HG02885 (cell line): ENCODE measurements around the gene SERPINE2.

Experiments
- ATAC-seq: cut with Tn5 transposase; IDR thresholded peaks from one replicate; pipeline ENCODE4 v1.9.1; 2021; ENCODE audit warnings: mild to moderate bottlenecking; ENCODE audit not compliant: unreplicated experiment, poor library complexity

SERPINE2 gene, protein sequence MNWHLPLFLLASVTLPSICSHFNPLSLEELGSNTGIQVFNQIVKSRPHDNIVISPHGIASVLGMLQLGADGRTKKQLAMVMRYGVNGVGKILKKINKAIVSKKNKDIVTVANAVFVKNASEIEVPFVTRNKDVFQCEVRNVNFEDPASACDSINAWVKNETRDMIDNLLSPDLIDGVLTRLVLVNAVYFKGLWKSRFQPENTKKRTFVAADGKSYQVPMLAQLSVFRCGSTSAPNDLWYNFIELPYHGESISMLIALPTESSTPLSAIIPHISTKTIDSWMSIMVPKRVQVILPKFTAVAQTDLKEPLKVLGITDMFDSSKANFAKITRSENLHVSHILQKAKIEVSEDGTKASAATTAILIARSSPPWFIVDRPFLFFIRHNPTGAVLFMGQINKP

DNA sequence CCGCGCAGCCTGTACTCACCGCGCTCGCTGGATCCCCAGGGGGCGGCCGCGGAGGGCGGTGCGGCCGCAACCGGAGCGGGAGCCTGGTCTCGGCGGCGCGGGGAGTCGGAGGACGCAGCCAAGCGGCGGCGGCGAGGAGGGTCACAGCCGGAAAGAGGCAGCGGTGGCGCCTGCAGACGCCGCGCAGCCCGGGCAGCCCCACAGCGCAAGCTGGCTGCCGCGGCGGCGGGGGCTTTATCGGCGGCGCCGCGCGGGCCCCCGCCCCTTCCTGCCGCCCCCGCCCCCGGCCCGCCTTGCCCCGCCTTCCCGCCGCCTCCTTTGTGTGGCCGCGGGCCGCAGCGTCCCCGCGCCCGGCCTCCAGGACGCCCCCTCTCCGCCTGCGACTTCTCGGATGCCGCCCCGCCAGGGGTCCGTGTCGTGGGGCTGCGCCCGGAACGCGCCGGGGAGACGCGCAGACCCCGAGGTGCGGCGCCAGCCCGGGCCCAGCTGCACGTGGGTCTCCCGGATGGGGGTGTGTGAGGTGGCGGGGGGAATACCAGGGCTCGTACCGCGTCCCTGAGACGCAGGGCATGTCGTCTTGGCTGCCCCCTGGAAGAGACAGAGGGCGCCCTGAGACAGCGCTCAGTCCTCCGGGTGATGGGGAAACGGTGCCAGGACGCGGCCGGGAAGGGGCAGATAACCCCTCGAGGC is at the start of gene SERPINE2:
Gene SERPINE2, minus strand, starts transcription at position 207 of the 690 bp plus-strand sequence. CDS start 37,386 bp downstream, outside the sequence.
- peak; percentile 61 for ATAC-seq

GRCh38 chr2:224086226-224086914 is 47.3 kb upstream of the SERPINE2 start:
- no peak for ATAC-seq

GRCh38 chr2:224085811-224086210 is 46.7 kb upstream of the SERPINE2 start:
- no peak for ATAC-seq

GRCh38 chr2:224085246-224085645 is 46.2 kb upstream of the SERPINE2 start:
- no peak for ATAC-seq

DNA sequence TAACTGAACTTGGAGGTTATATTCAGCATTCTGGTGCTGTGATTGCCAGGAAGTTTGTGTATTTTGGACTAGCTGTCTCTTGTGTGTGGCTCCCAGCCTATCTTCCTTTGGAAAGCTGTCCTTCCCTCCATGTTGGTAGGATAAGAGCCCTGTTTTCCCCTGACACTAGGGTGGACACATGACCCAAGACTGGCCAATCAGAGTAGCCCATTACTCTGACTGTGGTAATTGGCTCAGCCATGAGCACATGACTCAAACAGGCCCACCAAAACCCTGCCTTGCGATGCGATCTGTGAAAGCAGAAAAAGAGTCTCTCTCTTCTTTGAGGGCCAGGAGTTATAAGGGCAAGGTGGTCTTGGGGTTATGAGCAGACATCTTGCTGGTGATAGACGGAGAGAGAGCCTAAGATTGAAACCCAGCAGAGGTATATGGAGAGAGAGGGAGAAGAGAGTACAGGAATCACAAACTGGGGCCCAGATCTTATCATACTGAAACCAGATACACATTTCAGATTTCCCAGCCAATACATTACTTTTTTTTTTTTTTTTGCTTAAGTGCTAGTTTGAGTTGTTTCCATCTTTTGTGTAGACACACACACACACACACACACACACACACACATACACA is 45.3 kb upstream of the SERPINE2 start:
- ATAC-seq, result no peak

DNA sequence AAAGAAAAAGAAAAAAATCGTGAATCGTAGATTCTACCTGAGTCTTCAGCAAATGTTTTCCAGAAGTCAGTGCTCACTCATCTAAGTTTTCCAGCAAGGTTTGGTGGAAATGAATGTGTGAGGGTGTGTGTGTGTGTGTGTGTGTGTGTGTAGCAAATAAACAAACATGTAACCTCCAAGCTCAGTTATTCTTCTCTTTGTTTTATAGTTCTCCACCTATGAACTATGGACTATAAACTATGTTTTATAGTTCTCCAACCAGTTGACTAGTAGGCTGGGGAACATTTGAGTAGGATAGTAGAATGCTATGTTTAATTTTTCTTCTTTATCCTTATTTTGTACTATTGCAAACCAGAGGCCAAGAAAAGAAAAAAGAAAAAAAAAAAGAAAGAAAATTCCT is 44.6 kb upstream of the SERPINE2 start:
- ATAC-seq, result no peak

DNA sequence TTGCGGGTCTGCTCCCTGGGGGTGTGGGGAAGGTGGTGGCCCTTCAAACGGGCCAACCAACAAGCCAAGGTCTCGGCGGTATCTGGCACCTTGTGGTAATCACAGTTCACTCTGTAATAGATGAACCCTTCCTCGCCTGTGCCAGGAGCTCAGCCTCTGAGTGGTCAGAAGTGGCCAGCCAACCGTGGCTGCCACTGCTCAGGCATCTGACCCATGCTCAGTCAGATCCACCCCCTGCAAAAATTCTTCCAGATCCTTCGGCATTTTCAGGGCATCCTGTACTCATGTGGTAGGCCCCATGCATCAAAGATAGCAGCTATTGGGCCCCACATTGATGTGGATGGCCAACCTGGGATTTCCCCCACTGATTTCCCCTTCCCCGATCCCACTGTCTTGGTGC is 39.6 kb upstream of the SERPINE2 start:
- ATAC-seq, result no peak

- ATAC-seq, result no peak
These were observed 38.9 kb upstream of the SERPINE2 start for GRCh38 chr2:224077773-224078507.

DNA sequence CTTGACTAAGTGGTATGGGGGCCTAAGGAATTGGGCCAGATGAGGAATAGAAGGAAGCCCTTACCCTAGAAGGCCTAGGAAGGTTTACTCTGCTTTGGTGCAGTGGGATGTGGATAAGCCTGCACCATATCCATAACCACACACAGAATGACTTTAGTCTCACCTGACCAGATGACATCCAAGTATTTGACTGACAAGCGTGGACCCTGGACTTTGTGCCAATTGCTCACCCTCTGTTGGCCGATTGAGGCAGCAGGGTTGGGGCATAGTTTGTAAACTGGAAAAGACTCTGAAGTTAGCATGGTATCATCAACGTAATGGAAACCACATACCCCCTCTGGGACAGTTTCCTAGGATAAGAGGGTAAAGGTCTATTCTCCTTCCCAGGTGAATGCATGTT is 36.5 kb upstream of the SERPINE2 start:
- ATAC-seq, result no peak

GRCh38 chr2:224073676-224074075 is 34.6 kb upstream of the SERPINE2 start:
- no peak for ATAC-seq

DNA sequence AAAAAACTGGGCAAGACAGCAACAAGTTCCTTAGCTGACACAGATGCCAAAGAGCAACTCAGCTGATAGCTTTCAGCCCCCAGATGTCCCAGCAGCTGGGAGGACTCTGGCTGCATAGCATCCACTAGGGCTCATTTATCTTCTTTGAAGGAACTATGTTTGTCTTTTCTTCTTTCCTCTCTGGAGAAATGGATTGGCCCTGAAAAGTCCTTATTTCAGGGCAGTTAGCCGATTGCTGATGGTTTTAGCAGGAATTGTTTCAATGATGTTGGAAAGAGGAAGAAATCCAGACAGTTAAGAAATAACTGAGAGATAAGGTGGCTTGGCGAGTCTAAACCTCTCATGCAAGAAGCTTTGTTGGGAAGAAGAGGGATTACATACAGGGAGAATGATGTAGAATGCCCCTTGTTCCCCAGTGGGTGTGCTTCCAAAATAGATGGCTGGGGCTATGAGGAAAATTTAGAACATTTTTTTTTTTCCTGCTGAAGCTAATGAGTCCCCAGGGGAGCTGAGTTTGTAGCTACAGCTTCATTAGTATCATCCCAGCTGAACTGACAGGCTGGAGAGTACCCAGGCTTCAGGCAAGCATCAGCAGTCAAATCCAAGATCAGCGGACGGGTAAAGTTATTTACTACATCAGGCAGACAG is 33.6 kb upstream of the SERPINE2 start:
- ATAC-seq, result no peak

- ATAC-seq, result no peak
These were observed 30.1 kb upstream of the SERPINE2 start for GRCh38 chr2:224069172-224069571.

- no peak for ATAC-seq
These were observed 24.2 kb upstream of the SERPINE2 start for GRCh38 chr2:224063298-224063648.

GRCh38 chr2:224062481-224063297 is 23.6 kb upstream of the SERPINE2 start:
- no peak for ATAC-seq

DNA sequence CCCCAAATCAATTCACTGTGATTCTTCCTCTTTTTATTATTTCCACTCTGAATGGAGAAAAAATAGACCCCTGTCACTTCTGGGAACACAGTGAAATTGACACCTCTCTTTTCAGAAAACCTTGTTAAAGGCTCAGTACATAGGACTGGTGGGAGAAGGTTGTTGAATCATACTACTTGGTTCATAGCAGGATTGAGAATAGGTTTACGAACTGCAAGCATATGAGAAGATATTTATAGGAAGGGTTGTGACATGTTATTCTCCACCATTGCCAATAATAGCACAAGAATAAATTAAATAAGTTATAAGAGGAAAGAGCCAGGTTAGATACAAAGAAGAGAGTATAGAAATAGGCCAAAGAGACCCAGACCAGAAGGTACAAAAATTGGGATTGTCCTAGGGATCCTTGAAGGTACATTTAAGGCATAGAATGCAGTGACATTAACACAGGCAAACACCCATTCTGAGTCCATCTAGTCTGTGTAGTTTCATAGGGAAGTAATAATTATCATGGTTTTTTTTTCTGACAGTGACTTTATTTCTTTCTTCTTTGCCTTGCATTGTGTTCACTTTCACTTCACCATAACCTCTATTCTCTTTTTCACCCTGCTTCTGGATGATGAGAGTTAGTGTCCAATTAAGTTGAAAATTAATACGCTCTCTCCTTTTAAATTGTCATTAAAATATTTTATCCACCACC is 21.8 kb upstream of the SERPINE2 start:
- no peak for ATAC-seq

DNA sequence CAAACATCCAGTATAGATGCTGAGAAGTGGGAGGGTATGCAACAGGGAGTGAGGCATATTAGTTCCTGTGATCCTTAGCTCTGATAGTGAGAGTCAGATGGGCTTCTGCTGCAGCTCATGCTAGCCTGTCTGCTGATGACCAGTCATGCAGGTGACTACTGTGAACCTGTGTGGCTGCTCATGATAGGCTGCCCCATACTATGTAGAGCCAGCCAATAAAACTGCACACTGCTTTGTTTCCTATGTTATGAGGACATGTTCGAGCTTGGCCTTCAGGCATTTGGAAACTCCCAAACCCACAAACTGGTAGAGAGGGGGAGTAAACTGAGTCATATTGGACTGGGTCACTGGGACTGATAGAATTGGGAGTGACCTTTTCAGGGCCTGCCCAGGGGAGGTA is 20.1 kb upstream of the SERPINE2 start:
- ATAC-seq, result no peak

- ATAC-seq, result no peak
These were observed 19.1 kb upstream of the SERPINE2 start for GRCh38 chr2:224058048-224058775.

DNA sequence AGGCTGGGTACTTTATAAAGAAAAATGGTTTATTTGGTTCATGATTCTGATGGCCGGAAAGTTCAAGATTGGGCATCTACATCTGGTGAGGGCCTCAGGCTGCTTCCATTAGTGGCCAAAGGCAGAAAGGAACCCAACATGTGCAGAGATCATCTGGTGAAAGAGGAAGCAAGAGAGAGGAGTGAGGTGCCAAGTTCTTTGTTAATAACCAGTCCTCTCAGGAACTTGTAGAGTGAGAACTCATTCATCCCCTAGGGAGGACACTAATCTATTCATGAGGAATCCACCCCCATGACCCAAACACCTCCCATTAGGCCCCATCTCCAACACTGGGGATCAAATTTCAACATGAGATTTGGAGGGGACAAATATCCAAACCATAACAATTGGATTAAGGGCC is 17.8 kb upstream of the SERPINE2 start:
- no peak for ATAC-seq
